GM10847 (cell line): ENCODE data around the gene RNF223.

Experiments
- POLR2A ChIP-seq: IDR thresholded peaks from 2 replicates; pipeline ENCODE4 v1.6.1; 2011; ENCODE audit not compliant: insufficient read length; ENCODE audit errors: extremely low read depth

RNF223 gene

DNA sequence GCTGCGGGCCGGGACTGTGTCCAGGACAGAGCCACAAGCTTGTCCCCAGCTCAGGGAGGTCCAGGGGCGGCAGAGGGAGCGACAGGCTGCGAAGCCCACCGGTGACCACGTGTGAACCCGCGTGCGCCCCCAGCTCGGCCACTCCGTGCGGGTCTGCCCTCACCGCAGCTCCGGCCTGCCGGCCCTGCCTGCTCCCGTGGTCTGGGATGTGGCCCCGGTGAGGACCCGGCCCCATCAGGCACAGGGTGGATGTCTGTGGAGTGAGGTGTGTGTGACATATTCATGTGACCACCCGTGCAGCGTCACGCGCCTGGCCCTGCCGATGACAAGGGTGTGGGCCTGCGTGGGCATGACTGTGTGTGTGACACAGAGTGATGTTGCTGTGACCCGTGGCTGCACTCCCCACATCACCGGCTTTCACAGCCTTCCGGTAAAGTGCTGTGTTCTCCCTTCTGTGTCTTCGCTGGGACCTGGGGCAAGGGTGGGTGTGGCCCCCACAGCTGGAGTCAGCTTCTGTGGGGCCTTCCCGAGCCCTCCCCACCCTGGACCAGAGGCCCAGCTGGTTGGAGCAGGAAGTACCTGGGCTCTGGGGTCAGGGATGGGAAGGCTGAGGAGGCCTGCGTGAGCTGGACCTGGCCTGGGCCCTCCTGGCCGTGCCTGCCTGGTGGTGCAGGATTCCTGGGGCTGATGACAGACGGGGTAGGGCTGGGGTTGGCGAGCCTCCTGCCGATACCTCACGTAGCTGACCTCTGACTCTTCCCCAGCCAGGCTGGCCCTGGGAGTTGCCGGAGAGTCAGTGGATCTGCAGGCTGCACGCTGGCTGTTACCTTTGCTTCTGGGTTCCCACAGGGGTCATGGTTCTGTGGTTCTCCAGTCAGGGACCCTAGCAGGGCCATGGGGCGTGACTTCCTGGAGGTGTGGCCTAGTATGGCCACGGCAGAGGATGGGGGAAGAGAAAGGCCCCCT lies 4.1 kb downstream of the RNF223 start:
- no peak for TF ChIP-seq POLR2A

DNA sequence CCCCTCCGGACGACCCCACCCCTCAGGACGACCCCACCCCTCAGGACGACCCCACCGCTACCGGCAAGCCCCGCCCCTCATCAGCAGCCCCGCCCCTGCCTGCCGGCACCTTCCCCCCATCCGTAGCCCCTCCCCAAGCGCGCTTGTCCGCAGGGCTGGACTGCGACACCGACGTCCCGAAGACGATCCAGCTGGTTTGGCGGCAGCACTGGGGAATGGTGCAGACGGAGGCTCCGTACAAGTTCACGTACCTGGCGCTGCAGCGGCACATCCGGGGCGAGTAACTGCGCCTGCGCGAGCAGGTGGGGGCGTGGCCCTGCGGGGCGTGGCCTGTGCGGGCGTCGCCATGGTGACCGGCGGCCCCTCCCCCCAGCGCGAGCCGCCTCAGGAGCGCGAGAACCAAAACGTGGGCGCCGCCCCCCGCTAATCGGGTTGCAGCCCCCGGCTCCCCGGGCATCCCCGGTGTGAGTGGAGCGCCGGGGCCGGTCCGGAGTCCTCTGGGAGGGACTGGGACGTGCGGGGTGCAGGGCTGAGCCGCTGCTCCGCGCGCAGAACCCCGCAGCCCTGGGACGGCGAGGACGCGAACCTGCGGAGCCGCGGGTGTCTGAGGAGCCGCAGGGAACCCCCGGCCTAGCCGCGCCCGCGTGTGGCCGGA lies 4.9 kb downstream of the RNF223 start:
- TF ChIP-seq POLR2A: peak; percentile 49

DNA sequence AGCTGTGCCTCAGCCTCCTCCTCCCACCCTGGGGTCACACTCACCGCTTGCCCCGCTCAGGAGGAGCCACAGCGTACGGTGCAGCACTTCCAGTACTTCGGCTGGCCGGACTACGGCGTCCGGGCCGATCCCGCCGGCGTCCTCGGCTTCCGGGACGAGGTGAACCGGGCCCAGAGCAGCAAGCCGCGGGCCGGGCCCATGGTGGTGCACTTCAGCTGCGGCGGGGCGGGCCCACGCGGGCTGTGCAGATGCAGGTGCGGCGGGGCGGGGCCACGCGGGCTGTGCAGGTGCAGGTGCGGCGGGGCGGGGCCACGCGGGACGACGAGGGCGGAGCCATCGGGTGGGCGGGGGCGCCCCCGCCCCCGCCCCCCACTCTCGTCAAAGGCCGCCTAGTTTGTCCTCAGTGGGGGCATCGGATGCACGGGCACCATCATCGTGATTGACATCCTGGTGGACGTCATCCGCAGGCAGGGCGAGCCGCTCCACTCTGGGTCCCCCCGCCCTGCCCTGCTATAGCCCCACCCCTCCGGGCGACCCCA lies 5.5 kb downstream of the RNF223 start:
- no peak for TF ChIP-seq POLR2A

DNA sequence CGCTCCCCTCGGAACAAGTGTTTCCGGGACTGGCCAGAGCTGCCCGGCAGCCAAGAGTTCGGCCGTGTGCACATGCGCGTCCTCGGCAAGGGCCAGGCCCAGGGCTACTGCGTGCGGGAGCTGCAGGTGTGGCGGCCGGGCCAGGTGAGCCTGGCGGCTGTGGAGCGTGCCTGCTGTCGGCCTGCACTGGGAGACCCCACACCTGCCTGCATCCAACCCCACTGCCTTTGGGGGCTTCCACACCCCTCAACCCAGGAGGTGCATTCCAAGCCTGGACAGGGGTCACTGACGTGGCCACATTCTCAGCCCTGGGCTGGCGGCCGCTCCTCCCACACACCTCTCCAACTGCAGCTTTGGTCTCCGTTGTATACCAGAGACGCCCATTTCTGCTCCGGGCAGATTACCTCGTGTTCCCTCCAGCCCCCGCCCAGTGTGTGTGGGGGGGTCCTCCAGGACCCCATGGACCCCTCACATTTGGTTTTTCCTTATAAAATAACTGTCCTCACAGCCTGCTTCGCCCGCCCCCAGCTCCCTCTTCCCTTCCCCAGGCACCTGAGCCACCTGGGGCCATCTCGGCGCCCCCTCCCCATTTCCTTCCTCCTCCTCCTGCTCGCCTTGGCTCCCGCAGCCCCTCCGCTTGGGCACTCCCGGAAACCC lies 6.1 kb downstream of the RNF223 start:
- TF ChIP-seq POLR2A: no peak

DNA sequence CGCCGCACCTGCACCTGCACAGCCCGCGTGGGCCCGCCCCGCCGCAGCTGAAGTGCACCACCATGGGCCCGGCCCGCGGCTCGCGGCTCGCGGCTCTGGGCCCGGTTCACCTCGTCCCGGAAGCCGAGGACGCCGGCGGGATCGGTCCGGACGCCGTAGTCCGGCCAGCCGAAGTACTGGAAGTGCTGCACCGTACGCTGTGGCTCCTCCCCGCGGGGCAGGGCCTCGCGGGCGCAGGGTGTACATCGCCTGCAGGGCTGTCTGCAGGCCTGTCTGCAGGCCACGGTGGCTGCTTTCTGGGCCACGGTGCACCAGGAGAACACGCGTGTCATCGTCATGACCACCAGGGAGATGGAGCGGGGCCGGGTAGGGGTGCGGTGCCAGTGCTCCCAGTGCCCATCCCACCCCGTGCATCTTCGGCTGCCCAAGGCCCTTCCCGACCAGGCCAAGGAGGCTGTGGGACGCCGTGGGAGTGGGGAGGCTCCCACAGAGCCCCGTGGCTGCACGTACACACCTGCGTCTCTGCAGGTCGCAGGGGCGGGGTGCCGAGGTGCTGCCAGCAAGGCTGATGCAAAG lies 6.7 kb downstream of the RNF223 start:
- no peak for TF ChIP-seq POLR2A

DNA sequence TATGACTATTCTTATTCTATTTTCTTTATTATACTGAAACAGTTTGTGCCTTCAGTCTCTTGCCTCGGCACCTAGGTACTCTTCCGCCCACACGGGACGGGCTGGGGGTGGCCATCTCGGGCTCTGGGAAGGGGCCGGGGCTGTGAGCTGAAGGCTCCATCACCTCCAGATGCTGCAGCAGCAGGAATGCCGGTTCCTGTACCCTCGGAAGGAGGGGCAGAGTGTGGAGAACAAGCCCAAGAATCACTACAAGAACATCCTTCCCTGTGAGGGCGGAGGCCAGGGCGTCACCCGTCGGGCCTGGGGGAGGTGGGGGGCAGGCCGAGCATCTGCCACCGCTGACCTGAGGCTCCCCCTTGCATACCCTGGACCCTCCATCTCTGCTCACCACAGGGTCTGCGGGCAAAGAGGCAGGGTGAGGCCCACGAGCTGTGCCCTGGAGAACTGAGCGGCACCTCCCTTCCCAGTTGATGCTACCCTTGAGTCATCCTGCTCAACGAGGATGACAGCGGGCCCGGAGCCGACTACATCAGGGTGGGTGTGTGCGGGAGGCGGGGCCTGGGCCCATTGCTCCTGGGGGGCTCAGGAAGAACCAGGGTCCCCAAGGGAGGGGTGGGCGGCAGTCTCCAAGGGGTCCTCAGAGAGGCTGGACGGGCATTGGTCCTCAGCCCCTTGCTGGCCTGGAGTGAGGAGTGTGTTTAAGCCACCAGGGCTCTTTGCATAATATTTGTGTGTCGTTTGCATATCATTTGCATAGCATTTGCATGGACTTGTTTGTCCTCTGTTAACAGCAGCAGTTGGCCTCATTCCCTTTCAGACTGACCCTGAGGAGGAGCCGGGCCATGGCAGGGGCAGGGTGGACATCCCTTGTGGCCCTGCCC lies 7.5 kb downstream of the RNF223 start:
- TF ChIP-seq POLR2A: no peak

DNA sequence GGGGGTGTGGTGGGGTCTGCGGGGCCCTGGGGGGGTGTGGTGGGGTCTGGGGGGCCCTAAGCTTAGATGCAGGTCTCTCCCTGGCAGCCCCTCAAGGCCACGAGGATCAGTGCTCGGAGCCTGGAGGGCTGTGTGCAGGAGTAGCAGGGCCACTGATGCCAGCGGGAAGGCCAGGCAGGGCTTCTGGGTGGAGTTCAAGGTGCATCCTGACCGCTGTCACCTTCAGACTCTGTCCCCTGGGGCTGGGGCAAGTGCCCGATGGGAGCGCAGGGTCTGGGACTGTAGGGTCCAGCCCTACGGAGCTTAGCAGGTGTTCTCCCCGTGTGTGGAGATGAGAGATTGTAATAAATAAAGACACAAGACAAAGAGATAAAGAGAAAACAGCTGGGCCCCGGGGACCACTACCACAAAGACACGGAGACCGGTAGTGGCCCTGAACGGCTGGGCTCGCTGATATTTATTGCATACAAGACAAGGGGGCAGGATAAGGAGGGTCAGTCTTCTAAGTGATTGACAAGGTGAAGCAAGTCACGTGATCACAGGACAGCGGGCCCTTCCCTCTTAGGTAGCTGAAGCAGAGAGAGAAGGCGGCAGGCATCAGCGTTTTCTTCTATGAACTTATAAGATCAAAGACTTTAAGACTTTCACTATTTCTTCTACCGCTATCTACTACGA lies 8.7 kb downstream of the RNF223 start:
- TF ChIP-seq POLR2A: no peak

DNA sequence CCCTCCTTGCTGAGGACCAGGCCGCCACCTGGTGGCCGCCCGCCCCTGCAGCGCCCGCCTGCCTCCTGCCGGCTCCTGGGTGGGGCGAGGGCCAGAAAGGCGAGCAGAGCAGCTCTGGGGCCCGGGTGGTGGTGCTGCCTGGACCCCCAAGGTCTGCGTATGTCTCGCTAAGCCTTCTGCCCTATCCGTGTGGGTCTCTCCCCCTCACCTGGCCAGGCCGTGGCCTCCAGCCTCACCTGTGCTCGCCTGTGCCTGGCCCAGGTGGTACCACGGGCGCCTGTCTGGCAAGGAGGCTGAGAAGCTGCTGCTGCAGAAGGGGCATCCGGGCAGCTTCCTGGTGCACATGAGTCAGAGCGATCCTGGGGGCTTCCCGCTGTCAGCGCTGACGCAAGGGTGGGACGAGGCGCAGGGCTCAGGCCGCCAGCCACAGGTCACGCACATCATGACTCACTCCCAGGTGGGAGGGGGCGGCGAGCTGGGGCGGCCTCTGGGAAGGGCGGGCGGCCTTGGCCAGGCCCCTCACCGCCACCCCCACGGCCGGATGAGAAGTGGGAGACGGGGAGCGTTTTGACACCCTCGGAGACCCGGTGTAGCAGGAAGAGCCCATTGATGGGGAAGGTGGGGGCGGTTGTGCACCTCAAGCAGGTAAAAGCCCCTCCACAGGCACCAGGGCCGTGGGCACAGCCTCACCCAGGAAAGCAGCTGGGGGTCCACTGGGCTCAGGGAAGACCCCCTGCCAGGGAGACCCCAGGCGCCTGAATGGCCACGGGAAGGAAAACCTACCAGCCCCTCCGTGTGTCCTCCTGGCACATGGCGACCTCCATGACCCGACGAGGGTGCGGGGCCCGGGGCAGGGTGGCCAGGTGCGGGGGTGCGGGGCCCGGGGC lies 9.9 kb downstream of the RNF223 start:
- peak; percentile 61 for TF ChIP-seq POLR2A

DNA sequence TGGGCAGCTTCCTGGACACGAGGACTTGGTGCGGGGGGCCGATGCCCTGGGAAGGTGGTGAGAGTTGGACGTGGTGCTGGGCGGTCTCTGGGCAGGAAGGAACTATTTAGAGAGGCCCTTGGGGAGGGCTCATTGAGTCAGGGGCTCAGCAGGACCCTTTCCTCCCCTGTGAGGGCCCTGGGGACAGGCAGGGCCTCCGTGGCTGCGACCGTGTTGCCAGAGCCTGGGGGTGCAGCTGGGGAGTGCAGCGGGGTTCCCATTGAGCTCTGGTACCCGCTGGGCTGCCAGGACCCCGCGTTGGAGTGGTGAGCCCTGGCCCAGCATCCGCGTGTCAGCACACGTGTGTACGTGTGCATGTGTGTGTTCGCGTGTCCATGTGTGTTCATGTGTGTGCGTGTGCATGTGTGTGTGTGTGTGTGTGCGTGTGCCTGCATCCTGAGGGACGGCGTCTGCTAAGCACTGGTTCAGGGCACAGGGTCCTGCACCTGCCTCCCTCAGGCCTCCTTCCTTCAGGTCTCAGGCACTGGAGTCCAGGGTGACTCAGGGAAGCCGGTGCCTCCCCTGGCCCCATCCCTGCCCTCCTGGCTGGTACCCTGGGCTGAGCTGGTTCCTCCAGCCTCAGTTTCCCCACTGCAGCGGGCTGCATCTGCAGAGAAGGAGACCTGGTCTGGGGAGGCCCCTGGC lies 10.7 kb downstream of the RNF223 start:
- no peak for TF ChIP-seq POLR2A

DNA sequence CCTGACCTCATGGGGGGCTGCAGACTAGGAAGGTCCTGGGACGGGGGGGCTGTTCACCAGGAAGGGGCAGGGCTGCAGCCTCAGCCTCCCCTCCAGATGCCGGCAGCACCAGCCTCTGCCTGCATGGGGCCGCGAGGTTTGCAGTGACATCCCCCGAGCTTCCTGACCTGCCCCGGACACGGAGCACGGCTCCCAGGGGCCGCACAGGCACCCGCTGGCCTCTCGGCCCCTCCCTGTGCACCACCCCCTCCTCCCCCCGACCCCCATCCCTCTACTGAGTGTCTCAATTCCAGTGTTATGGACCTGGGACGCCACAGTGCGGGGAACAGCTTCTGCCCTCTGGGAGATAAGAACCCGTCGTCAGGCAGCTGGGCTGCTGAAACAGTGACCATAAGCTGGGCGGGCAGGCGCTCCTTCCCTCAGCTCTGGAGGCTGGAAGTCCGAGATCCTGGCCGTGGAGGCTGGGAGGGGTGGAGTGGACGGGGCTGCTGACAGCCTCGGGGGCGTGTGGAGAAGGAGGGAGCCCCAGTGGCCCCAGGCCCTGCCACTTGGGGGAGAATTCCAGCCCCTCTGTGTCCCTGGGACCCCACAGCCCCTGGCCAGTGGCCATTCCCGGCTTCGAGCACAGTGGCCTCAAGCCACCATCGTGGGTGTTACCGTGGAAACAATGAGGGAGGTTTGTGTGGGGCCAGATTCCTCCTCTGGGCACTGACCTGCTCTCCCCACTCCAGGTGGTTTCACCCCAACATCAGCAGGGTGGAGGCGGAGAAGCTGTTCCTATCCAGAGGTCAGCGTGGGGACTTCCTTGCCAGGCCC lies 11.6 kb downstream of the RNF223 start:
- TF ChIP-seq POLR2A: no peak

DNA sequence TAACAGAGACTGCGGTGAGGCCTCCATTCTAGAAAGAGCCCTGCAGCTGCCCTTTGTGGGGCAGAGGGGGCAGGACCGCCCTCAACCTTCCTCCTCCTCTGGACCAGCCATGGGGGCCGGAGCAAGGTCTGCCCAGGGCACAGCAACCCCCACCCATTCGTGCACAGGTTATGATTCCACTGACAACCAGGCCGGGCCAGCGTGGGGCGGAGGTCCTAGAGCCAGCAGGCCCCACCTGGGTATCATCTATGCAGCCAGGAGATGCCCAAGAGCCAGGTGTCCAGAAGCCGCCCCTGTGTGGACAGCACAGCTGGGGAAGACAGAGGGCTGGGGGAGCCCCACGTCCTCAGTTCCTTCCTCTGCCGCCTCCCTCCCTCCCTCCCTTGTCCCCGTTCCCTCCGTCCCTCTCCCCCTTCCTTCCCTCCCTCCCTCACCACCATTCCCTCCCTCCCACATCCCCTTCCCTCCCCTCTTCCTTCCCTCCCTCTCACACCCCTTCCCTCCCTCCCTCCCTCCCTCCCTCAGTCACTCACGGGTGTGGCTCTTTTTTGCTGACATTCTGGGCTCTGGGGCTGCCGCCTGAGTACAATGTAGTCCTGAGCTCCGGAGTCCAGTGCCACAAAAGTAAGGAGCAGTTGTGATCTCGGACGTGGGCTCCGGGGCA lies 12.3 kb downstream of the RNF223 start:
- TF ChIP-seq POLR2A: no peak
